ENCODE results near the gene BTBD2. TPM values are rescaled to one million over a fixed set of nuclear protein-coding genes. Genes with fewer than 3 reads are reported as not detected.

BTBD2 gene
- total RNA-seq, 1 donor from 2014 or later: 118 TPM

DNA sequence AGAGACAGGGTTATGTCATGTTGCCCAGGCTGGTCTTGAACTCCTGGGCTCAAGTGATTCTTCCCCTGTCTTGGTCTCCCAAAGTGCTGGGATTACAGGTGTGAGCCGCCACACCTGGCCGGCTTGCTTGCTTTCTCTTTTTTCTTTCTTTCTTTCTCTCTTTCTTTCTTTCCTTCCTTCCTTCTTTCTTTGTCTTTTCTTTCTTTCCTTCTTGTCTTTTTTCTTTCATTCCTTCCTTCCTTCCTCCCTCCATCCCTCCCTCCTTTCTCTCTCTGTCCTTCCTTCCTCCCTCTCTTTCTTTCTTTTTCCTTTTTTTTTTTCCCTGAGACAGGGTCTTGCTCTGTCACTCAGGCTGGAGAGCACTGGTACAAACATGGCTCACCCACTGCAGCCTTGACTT is 6.8 kb upstream of the BTBD2 start:
- DNase-seq (ENCODE audit: extremely low spot score, unreplicated experiment): no peak
- Mint-ChIP-seq H3K36me3 (no peaks in the 10 kb centered on the region), H3K27ac (no peak overlapping the region), H3K27me3 (no peaks in the 10 kb centered on the region), H3K9me3 (no peaks in the 10 kb centered on the region), H3K4me3 (no peak overlapping the region), H3K4me1 (ENCODE audit: unreplicated experiment) (no peaks in the 10 kb centered on the region)
- TF ChIP-seq, protein P1, sequence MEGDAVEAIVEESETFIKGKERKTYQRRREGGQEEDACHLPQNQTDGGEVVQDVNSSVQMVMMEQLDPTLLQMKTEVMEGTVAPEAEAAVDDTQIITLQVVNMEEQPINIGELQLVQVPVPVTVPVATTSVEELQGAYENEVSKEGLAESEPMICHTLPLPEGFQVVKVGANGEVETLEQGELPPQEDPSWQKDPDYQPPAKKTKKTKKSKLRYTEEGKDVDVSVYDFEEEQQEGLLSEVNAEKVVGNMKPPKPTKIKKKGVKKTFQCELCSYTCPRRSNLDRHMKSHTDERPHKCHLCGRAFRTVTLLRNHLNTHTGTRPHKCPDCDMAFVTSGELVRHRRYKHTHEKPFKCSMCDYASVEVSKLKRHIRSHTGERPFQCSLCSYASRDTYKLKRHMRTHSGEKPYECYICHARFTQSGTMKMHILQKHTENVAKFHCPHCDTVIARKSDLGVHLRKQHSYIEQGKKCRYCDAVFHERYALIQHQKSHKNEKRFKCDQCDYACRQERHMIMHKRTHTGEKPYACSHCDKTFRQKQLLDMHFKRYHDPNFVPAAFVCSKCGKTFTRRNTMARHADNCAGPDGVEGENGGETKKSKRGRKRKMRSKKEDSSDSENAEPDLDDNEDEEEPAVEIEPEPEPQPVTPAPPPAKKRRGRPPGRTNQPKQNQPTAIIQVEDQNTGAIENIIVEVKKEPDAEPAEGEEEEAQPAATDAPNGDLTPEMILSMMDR (conservative IDR thresholded peaks at IDR 0.05): no peak

GRCh38 chr19:2021453-2022140 is 6.1 kb upstream of the BTBD2 start:
- Mint-ChIP-seq H3K27me3 (no peaks in the 10 kb centered on the region), H3K27ac (no peak overlapping the region)
- TF ChIP-seq, protein P1 (conservative IDR thresholded peaks at IDR 0.05): no peak

GRCh38 chr19:2018752-2019151 is 3.2 kb upstream of the BTBD2 start:
- H3K9me3 Mint-ChIP-seq: no peaks in the 10 kb centered on the region
- no peak overlapping the region for H3K4me3 Mint-ChIP-seq
- H3K27ac Mint-ChIP-seq: no peak overlapping the region
- DNase-seq (ENCODE audit: extremely low spot score, unreplicated experiment): no peak
- H3K36me3 Mint-ChIP-seq: no peaks in the 10 kb centered on the region
- no peaks in the 10 kb centered on the region for H3K27me3 Mint-ChIP-seq
- no peaks in the 10 kb centered on the region for H3K4me1 Mint-ChIP-seq (ENCODE audit: unreplicated experiment)
- TF ChIP-seq, protein P1 (conservative IDR thresholded peaks at IDR 0.05): no peak

More at GRCh38 chr19:2021453-2022140, 6.1 kb upstream of the BTBD2 start:
- Mint-ChIP-seq H3K9me3 (no peaks in the 10 kb centered on the region), H3K4me3 (no peak overlapping the region), H3K4me1 (ENCODE audit: unreplicated experiment) (no peaks in the 10 kb centered on the region), H3K36me3 (no peaks in the 10 kb centered on the region)
- DNase-seq (ENCODE audit: extremely low spot score, unreplicated experiment): no peak

DNA sequence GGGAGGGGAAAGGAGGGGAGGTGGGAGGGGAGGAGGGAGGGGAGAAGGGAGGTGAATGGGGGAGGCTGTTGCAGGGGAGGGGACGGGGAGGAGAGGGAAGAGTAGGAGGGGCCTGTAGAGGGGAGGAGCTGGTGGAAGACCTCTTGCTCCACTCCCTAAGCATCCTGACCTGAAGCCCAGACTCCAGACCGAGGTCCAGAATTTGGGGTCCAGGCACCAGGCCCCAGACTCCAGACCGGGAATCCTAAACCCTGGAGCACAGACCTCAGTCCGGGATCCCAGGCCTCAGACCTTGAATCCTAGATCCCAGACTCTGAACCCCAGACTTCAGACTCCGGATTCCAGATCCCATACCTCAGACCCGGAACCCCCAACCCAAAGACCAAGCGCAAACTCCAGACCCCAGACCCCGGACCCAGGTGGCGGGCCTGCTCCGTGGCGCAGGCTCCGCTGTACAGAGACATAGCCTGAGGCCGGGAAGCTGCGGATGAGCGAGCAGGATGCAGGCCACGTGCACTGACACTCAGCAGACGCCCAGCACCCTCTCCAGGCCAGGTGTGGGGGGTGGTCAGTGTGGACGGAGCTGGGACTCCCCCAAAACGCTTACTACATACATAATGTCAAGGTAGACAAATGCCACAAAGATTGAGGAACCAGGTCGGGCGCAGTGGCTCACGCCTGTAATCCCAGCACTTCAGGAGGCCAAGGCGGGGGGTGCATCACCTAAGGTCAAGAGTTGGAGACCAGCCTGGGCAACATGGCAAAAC is 710 bp upstream of the BTBD2 start:
- no peaks in the 10 kb centered on the region for H3K4me1 Mint-ChIP-seq (ENCODE audit: unreplicated experiment)
- DNase-seq (ENCODE audit: extremely low spot score, unreplicated experiment): no peak
- no peak overlapping the region for H3K27ac Mint-ChIP-seq
- peaks cover 9% of the 10 kb centered on the region for H3K36me3 Mint-ChIP-seq
- TF ChIP-seq, protein P1 (conservative IDR thresholded peaks at IDR 0.05): no peak
- H3K4me3 Mint-ChIP-seq: peak overlapping the region; percentile 72
- H3K27me3 Mint-ChIP-seq: no peaks in the 10 kb centered on the region
- H3K9me3 Mint-ChIP-seq: no peaks in the 10 kb centered on the region

DNA sequence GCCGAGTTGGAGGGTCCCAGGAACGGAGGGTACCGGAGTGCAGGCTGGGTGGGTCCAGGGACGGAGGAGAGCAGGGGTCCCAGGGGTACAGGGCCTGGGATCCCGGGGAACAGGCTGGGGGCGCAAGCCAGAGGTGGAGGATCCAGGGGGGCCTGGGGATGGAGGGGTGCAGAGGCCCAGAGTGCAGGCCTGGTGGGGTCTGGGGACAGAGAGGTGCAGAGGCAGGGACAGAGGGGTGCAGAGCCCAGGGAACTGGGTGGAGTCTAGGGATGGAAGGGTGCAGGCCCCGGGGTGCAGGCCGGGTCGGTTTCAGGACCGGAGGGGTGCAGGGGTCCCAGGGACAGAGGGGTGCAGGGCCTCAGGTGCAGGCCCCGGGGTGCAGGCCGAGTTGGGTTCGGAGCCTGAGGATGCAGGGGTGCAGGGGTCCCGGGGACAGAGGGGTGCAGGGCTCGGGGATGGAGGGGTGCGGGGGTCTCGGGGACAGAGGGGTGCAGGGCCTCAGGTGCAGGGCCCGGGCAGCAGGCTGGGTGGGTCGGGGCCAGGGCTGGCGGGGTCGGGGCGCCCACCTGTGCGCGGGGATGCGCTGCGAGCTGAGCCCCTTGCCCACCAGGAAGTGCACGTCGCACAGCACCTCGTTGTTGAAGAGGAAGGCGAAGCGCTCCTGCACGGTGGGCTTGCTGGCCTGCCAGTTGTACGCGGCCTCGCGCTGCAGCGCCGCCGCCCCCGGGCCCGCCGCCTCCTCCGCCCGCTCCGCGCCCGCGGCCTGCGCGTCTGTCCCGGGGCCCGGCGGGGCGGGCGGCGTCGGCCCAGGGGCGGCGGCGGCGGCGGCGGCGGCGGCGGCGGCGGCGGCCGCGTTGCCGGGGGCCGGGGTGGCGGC is 545 bp downstream of the BTBD2 start:
- Mint-ChIP-seq H3K4me1 (ENCODE audit: unreplicated experiment) (no peaks in the 10 kb centered on the region), H3K27ac (no peak overlapping the region), H3K4me3 (peak overlapping the region; percentile 68), H3K36me3 (peaks cover 14% of the 10 kb centered on the region), H3K27me3 (no peaks in the 10 kb centered on the region), H3K9me3 (no peaks in the 10 kb centered on the region)
- TF ChIP-seq, protein P1 (conservative IDR thresholded peaks at IDR 0.05): no peak
- DNase-seq (ENCODE audit: extremely low spot score, unreplicated experiment): no peak
